ENCODE measurements around the gene PXDN. TPM values are rescaled to one million over a fixed set of nuclear protein-coding genes. Genes with fewer than 3 reads are reported as not detected.

Gene PXDN
- total and polyA plus RNA-seq, 2 donors (not counting 3 experiments of a cell fraction or from before 2014, with no cell fraction given) = 231 to 308 TPM

GRCh38 chr2:1631292-1632001, 112.9 kb downstream of the PXDN start:
- H3K9me3 ChIP-seq (replicated peaks; ENCODE audit: control insufficient read depth, insufficient read depth, low read length) = no peaks in the 10 kb centered on the region
- ChIA-PET CTCF (interaction anchor here (0.8 kb wide), 1 partner anchor 41 kb away, joined by 3 read pairs; no protein-coding TSS in a partner anchor), POLR2A (no interaction called here)
- no peak overlapping the region for H3K9ac ChIP-seq (replicated peaks; ENCODE audit: extremely low read depth, insufficient read depth, low read length)
- H3K27me3 ChIP-seq (ENCODE audit: control insufficient read depth in 2 of 2, insufficient read depth in 2 of 2, low read length in 2 of 2) = no peaks in the 10 kb centered on the region
- dilution Hi-C loops (cut with MboI; ENCODE audit: extremely low pct_ligation_motif_present, low sequenced_read_pairs) = no loop called here
- H4K20me1 ChIP-seq (replicated peaks; ENCODE audit: control insufficient read depth, extremely low read depth, insufficient read depth, low read length) = no peaks in the 10 kb centered on the region
- H3K79me2 ChIP-seq (ENCODE audit: control insufficient read depth, insufficient read depth, low read length) = no peaks in the 10 kb centered on the region
- FAIRE-seq = no peak
- intact Hi-C loops (cut with micrococcal nuclease) = no loop called here
- no peaks in the 10 kb centered on the region for H3K9me1 ChIP-seq (replicated peaks; ENCODE audit: control insufficient read depth, extremely low read depth, insufficient read depth, low read length)
- no peak overlapping the region for H3K4me2 ChIP-seq (ENCODE audit: insufficient read depth, low read length)
- BruUV-seq (replicated peaks) = no TSS peak
- DNase-seq (ENCODE audit: low read depth, low spot score) = no peak
- H3K27ac ChIP-seq (ENCODE audit: insufficient read depth, low read depth, low read length) = no peak overlapping the region
- peaks cover 4 to 20% of the 10 kb centered on the region in 2 experiments for H3K36me3 ChIP-seq (ENCODE audit: control insufficient read depth in 2 of 2, extremely low read depth in 1 of 2, insufficient read depth in 2 of 2, low read length in 2 of 2)
- peaks cover 7% of the 10 kb centered on the region for H3K4me1 ChIP-seq (ENCODE audit: control insufficient read depth, extremely low read depth, insufficient read depth, low read length)
- no peak overlapping the region for H3K4me3 ChIP-seq (replicated peaks in 1 of 3; ENCODE audit: insufficient read depth in 1 of 3, low read depth in 1 of 3, low read length in 3 of 3)
- no peak for TF ChIP-seq EZH2 (IDR thresholded peaks at IDR 0.05; ENCODE audit: borderline replicate concordance, low read depth, low read length, severe bottlenecking)
- TF ChIP-seq JUN (IDR thresholded peaks at IDR 0.05; ENCODE audit: borderline replicate concordance, insufficient read depth, insufficient read length, low read depth) = no peak
- no peak for TF ChIP-seq GATA2 (IDR thresholded peaks at IDR 0.05; ENCODE audit: insufficient read depth, insufficient read length, low read depth, low read length)
- TF ChIP-seq POLR2A (IDR thresholded peaks at IDR 0.05; ENCODE audit: low read depth, low read length) = no peak
- TF ChIP-seq MAX (IDR thresholded peaks at IDR 0.05; ENCODE audit: insufficient read depth, insufficient read length) = no peak
- TF ChIP-seq CTCF (IDR thresholded peaks at IDR 0.05; ENCODE audit: extremely low read depth in 1 of 2, insufficient read depth in 1 of 2, low read depth in 1 of 2, low read length in 2 of 2) = no peak
- TF ChIP-seq POLR2AphosphoS5 (IDR thresholded peaks at IDR 0.05; ENCODE audit: insufficient read depth, low read depth, low read length) = no peak
- no peak for TF ChIP-seq MYC (IDR thresholded peaks at IDR 0.05; ENCODE audit: low read depth, low read length)
- no peak for TF ChIP-seq FOS (IDR thresholded peaks at IDR 0.05; ENCODE audit: borderline replicate concordance, insufficient read depth, low read length)
- H2AFZ ChIP-seq (ENCODE audit: low read depth, low read length) = no peak overlapping the region
